C4-2B (cell line): ENCODE results near the gene GFOD2.

Source experiments
- CTCF ChIP-seq: fragments of 450-650 bp; conservative IDR thresholded peaks from 2 replicates; pipeline ENCODE4 v1.5.1; 2017; ENCODE audit warnings: mild to moderate bottlenecking
- ZFX ChIP-seq: fragments of 450-650 bp; IDR thresholded peaks from 2 replicates; pipeline ENCODE4 v1.6.1; 2017

- TF ChIP-seq CTCF (no peak), ZFX (no peak)
Measured at GRCh38 chr16:67647681-67648080, 71.4 kb downstream of the GFOD2 start.
